Glomerular endothelial cell (primary cell): ENCODE data around the gene EEF1A2. TPM values are rescaled to one million over a fixed set of nuclear protein-coding genes. Genes with fewer than 3 reads are reported as not detected.

Experiments
- DNase-seq: peaks from one replicate; pipeline ENCODE4 v3.0.0-alpha.2; 2011; ENCODE audit warnings: low read depth, low spot score; ENCODE audit errors: extremely low read depth
- total RNA-seq: library from RNA; depleted of rRNA; stranded (reverse); fragments of >200 nt; gene quantifications from 2 replicates; pipeline ENCODE4 v1.2.3, GENCODE V29; 2015

The EEF1A2 gene
- total RNA-seq, 1 donor from 2014 or later, result 2.5 TPM

DNA sequence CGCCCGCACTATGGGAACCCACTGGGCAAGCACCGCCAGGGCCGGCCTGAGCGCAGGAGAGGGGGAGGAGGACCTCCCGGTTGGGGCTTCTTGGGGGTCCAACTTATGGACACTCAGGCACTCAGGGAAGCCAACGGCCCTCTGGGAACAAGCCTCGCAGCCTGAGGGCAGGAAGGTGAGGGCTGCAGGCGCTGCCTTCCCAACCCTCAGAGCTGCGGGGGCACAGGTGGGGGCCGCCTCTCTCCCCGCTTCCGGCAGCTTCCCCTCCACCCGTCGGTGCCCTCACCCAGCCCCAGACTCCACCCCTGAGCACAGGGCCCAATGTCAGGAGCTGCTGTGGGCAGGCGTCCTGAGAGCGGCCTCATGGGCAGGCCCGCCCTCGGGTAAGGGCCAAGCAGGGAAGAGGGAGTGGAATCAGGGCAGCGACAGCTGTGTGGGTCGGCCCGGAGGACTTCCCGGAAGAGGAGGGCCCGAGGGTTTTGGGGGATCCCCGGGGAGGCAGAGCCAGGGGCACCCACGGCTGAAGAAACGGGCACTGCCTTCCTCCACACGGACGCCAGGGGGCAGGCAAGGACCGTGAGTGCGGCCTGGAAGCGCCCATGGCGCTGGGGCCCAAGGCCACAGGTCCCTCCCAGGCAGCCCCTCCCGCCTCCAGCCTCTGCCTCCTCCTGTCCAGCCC is 38.8 kb upstream of the EEF1A2 start:
- DNase-seq, result no peak

DNA sequence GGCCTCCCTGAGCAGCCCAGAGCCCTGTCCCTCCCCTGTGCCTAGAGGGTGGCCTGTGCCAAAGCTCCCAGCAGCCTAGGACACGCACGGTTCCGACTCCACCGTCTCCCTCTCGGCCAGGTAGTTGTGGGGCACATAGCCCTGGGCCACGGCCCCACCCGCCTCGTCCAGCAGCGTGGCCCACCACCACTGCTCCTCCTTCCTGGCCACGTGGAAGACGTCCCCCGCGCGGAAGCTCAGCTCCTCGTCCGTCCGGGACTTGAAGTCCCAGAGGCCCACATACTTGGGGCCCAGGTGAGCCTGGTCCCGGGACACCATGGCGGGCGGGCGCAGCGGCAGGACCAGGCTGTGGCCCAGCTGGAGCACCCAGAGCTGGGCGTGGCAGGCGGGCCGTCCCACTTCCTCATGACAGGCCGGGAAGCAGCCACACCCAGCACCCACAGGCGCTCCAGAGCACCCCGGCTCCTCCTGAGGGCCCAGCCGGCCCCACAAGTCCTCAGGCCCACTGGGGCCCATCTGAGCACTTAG is 38.2 kb upstream of the EEF1A2 start, which contains the start of gene PTK6:
PTK6 (minus strand) TSS at position 380 of the 528 bp plus-strand sequence; CDS start at position 318, 62 bp downstream.
- DNase-seq, result no peak

DNA sequence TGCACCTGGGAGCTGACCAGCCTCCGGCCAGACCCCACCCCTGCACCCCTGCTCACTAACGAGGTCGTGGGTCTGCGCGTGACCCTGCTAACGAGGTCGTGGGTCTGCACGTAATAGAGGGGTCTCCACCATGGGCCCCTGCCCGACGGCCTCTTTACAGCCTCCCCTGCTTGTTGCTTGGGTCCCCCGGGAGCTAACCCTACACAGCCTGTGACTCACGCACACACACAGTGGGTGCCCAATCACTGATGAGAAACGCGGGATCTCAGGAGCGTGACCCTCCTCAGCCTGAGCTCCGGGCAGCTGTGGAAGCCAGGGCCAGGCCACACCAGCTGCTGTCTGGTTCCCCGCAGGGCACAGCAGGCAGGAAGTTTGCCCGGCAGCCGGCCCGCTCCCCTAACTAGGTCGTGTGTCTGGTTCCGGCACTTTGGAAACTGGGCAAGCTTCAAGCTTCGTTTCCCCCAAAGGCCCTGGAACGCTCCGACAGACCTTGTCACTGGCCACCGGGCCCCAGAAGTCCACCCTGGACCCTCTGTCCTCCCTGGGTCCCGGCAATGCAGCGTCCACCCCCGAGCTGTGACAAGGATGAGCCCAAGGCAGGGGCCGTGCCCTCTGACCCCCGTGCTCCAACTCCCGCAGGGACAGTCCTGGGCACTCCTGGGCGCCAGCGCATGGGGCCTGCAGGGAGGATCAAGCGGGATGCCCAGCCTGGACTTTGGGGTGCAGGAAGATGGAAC is 37.5 kb upstream of the EEF1A2 start:
- no peak for DNase-seq

DNA sequence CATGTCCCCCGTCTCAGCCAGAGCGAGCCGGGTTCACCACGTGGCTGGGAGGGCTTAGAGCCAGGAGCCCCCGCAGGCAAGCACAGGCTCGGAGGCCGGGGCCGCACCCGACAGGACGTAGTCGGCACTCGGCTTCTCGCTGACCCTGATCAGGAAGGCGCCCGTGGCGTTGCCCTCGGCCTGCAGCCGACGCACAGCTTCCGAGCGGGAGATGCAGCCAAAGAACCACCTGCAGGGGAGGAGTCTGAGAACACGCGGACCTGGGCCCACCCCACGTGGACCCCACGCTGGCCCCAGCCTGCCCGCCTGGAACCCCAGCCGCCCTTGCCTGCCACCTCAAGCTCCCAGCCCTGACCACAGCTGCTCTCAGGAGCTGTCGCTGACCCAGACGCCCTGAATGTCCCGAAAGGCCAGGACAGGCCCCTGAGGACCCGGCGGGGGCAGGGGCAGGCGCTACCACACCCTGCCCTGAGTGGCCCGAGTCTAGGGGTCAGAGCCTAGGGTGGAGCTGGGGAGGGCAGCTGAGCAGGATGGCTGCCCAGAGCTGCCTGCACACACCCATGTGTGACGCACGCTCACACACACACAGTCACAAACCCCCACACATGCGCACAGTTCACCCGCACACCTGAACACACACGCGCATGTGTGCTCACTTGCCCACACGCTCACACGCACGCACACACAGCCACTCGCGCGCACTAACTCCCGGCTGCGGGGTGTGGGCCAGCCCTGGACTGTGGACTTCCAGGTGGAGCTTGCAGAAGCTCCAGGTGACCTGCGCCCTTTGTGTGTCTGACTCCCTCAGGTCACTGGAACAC is 36.2 kb upstream of the EEF1A2 start:
- DNase-seq, result no peak

DNA sequence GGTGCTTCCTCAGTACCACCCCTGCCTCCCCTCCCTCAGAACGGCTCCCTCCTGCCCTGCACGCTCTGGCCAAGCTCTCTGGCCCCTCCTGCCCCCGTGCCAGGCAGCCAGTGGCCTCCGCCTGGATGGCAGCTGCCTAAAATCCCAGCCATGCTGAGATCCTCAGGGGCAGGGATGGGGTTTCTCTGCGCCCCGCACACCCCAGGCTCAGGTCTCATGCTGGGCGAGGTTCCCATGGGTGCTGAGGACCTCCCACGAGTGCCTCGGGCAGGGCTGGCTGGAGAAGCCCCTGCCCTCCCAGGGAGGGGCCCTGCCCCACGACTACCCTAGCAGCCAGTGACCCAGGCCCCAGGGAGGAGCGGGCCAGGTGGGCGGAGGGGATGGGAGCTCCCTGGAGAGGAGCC is 35.5 kb upstream of the EEF1A2 start:
- DNase-seq, result no peak

DNA sequence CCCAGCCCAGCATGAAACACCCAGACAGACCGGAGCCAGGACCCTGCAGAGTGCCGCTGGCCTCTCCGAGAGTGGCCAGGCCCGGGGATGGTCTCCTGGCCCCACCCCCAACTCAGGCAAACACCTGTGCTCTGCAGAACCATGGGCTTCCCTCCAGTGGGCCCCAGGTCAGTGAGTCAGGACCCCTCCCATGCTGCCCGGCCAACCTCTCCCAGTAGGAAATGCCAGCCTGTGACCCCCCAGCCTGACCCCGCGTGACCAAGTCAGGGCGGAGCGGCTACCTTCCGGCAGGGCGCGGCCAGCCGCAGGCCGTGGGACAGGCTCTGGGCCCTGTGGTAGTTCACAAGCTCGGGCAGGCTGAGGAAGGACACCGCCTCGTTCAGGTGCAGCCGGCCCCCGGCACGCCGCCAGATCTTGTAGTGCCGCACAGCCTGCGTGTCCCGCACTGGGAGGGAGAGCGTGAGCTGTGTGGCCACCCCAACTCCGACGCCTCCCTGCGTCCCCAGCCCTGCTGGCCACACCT is 35.0 kb upstream of the EEF1A2 start:
- DNase-seq, result no peak

DNA sequence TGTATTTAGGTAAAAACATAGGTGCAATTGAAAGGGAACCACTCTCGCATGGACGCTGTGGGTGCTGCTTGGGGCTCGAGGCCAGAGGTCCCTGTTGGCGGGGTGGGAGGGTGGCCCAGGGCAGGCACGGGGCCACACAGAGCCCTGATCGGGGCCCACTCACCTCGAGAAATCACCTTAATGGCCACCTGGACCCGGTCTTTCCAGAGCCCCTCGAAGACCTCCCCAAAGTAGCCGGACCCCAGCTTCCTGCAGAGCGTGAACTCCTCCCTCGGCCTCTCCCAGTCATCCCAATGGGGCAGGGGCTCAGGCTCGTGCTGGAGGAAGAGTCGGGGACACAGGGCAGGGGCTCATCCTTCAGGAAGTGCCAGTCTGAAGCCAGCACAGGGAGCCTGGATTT is 34.5 kb upstream of the EEF1A2 start:
- DNase-seq, result no peak

DNA sequence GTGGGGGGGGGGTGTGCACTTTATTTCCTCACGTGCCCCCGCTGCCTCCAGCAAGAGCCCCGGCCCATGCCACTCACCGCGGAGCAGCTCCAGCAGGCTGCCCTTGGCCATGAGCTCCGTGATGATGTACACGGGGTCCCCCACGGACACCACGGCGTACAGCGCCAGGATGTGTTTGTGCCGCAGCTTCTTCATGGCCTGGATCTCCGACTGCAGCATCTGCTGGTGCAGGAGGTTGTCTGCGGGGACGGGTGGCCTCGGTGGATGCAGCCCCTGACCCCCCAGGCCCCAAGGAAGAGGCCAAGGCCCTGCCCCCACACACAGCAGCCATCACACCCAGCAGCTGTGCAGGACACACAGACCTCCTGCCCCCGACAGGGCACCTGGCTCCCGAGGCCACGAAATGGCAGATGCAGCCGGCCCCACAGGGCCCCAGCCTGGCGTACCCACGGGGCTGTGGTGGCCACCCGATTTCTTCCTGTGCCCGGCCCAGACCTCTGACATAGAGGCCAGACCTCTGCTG is 33.6 kb upstream of the EEF1A2 start:
- no peak for DNase-seq

DNA sequence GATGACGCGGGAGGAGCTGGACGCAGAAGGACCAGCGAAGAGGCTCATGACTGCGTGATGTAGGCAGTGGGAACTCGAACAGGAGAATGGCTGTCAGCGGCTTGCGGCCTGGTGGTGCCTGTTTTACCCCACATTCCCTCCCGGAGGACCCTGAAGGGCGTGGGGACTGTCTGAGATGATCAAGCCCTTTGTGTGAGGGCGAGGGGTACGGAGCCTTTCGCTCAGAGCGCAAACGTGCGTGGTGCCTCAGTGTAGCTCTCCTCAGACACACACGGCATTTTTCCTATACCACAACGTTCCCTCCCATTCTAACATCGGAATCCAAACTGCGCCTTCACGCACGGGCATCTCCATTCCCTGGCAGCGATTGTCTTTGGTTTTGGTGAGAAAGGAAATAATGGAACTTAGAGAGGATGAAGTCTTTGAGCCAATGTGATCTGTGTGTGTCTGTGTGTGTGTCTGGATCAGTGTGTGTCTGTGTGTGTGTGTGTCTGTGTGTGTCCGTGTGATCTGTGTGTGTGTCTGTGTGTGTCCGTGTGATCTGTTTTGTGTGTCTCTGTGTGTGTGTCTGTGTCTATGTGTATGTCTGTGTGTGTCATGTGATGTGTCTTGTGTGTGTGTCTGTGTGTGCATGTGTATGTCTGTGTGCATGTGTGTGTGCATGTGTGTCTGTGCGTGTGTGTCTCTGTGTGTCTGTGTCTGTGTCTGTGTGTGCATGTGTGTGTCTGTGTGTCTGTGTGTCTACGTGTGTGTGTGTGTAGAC is 33.0 kb upstream of the EEF1A2 start:
- no peak for DNase-seq

DNA sequence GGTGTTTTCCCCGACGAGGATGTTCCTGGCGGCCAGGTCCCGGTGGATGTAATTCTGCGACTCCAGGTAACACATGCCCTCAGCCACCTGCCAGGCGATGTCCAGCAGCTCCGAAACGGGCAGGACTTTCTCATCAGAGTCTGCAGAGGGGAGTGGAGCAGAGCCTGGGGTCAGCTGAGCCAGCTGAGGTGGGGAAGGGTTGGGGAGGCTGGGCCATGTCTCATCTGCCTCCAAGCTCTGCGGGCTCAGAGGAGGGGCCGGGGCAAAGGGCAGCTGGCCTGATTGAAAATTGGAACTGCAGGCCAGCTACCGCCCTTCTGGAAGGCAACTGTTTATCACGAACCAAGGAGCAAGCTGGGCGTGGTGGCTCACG is 31.9 kb upstream of the EEF1A2 start:
- DNase-seq, result no peak

DNA sequence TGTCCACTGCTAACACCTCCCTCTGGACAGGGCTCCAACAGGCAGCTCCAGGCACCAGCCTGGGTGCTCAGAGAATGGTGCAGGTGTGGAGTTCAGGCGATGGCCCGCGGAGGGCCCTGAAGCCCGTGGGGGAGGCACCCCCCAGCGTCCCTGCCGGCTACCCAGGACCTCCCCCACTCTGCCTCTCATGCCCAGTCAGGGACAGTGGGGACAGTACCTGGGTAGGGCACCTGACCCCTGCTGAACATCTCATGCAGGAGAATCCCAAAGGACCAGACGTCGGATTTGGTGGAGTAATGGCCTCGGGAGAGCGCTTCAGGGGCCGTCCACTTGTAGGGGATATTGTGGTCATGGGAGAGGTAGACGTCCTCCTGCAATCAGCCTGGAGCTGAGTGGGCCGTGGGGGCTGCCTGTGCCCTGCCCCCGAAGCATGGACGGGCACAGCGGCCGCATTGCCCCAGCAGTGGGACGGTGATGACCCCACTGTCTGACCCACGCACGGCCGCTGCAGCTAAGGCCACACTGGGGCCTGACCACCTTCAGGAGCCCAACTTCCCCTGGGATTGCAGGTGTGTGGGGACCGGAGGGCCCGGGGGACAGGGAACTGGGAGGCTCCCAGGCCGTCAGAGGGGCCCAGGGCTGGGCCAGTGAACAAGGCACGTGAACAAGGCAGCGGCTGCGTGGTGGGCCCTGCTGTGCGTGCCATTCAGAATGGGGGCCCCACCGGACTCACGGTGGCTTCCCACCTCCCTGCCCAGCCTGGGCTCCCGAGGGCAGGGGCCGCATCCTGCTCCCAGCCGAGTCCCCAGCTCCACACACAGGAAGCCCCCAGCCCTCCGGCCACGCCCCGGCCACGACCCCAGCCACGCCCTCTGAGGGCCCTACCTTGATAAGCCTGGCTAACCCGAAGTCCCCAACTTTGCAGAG is 31.2 kb upstream of the EEF1A2 start:
- DNase-seq, result no peak

DNA sequence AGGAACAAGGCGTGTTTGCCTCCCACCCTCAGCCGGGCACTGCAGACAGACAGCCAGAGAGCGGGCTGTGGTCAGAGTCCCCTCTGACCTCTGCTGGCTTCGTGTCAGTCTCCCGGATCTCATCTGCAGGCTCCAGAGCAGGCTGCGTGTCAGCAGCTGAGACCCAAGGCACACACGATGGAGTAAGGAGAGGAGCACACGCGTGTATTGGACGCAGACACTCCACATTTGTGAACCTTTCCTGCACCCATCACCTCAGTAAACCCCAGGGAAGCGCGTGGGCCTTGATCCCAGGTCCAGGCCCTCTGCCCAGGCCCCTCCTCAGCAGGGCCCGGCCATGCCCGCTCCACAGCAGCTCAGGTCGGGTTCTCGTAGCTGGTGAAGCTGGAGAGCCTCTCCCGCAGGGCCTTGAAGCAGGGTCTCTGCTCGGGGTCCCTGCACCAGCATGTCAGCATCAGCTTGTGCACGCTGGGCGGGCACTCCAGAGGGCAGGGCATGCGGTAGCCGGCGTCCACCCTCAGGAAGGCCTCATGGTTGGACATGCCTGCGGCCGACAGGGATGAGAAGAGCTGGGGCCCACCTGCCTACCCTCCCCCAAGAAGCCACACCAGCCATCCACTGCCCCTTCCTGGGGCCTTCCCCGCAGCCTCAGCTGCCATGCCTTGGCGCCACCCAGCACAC is 30.4 kb upstream of the EEF1A2 start:
- DNase-seq, result no peak

DNA sequence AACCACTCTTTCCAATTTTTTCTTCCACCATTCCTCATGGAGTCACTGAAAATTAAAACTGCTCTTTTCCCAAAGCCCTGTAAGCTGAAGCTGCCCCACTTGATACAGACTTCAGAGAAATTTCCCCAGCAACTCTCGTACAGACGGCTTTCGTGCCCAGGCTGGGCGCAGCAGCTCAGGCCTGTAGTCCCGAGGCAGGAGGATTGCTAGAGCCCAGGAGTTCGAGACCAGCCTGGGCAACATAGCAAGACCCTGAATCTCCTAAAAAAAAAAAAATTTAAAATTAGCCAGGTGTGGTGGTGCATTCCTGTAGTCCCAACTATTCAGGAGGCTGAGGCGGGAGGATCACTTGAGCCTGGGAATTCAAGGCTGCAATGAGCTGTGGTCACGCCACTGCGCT is 28.3 kb upstream of the EEF1A2 start:
- no peak for DNase-seq

DNA sequence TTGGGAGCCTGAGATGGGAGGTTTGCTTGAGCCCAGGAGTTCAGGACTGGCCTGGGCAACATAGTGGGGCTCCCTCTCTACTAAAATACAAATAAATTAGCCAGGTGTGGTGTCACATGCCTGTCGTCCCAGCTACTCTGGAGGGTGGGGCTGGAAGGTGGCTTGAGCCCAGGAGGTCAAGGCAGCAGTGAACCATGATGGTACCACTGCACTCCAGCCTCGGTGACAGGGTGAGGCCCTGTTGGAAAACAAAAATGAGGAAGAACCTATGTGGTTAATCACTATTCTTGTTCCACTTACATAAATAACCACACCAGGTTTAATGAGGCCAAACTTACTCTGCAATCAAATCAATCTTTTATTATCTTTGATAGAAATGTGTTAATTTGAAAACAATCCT is 27.1 kb upstream of the EEF1A2 start:
- DNase-seq, result no peak

DNA sequence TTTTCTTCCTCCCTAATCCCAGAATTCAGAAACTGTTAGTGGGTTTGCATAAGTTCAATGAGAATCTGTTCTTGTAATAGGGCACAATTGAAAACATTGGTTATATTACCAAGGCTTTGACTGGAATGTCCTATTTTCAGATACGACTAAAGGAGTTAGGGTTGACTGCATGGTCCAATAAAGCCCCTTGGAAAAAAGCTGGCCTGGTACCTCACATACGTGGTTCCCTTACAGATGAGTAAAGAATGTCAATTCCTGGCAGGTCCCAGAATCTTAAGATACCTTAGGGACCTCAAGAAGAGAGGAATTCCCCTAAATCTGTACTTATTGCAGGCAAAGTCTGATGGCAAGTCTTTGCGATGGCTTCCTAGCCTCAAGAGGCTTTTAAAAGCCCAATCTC is 26.3 kb upstream of the EEF1A2 start:
- no peak for DNase-seq

DNA sequence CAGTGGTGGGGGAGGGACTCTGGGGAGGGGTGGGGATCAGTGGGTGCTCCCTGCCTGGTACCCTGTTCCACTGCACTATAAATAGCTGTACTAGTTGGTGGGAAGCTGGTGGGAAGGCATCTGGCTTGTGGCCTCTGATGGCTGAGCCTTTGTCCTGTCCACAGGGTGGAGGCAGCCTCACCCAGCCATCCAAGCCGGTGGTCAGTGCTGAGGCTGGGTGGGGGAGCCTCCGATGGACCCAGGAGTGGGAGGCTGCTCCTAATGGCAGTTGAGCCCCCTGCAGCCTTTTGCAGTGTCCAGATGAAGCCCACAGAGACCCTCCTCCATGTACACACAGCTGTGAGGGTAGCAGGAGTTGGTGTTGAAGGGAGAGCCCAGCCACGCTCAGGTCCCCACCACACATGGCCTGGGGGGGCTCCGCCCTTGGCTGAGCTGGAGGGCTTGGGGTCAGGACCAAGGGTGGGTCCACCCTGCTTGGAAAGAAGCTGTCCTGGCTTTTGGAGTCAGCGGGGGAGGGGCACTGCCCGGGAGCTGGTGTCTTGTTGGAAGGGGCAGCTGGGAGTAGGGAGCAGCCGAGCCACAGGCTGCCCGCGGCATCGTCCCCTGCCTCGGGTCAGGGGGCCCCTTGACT is 24.2 kb upstream of the EEF1A2 start:
- no peak for DNase-seq

DNA sequence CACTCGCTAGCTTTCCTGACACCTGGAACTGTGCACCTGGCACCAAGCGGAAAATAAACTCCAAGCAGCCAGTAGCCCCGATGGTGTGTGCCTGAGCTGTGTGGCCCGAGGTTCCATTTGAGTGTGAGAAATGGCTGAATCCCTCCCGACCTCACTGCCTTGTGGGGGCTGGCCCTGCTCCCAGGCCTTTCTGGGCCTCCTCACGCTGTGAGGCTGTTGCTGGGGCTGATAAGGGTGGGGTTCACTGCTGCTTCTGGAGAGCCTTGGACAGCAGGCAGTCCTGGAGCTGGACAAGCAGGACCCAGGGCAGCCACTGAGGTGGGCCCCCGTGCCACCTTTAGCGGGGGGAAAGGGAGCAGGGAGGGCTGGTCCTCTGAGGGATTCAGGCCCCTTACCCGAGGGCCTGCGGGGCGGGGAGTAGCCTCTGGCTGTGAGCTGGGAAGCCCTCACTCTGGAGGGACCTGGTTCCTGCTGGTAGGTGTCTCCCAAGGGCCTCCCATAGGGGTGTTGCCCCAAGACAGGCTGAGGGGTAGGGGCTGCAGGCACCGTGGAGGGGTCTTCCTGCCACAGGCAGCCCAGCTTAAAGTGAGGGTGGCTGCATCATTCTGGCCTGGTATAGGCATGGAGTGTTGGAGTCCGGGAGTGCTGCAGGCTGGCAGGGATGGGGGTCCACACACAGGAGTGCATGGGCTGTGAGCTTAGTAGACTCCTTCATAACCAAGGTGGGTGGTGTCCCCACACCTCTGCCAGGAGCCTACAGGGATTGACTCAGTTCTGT is 23.4 kb upstream of the EEF1A2 start:
- no peak for DNase-seq
